ENCODE measurements around the gene KCTD12. TPM values are rescaled to one million over a fixed set of nuclear protein-coding genes. Genes with fewer than 3 reads are reported as not detected.
"Not testable (repeated sequence)": the region's sequence is repeated elsewhere in the genome, so short reads cannot be mapped to it uniquely, and the experiment has no call there.

KCTD12 gene
- total RNA-seq: 1 to 10 TPM; 6.1 to 6.7 TPM

- POLR2A ChIA-PET: interaction anchor here (1.0 to 1.5 kb wide), 3 partner anchors 11 to 141 kb away, joined by 3 to 5 read pairs (median 5); partner anchors contain the start of gene FBXL3
- no peaks in the 10 kb centered on the region for H3K9me3 Mint-ChIP-seq
- intact Hi-C loops (cut with micrococcal nuclease): loop anchor here (1.0 to 5.0 kb wide), 4 partner anchors 106 to 1009 kb away; partner anchors contain the start of genes CLN5, FBXL3 and SLAIN1
- peaks cover 30% of the 10 kb centered on the region for H3K4me1 Mint-ChIP-seq (ENCODE audit: low read depth)
- H3K27me3 Mint-ChIP-seq: peaks cover 12% of the 10 kb centered on the region
- no peaks in the 10 kb centered on the region for H3K36me3 Mint-ChIP-seq
- peak within 1 kb of the TSS; percentile 84 for H3K4me3 Mint-ChIP-seq
- peak; percentile 77 for DNase-seq
- CTCF ChIA-PET: interaction anchor here (1.0 to 3.4 kb wide), 9 partner anchors 9 to 1201 kb away, joined by 3 to 24 read pairs (median 6); no protein-coding TSS in a partner anchor
- peak within 1 kb of the TSS; percentile 50 for H3K27ac Mint-ChIP-seq
These were observed at the start of gene KCTD12 for GRCh38 chr13:76886292-76887075. KCTD12 (minus strand) TSS chr13:76886405; CDS start chr13:76886148, 257 bp downstream.

- intact Hi-C loops (cut with micrococcal nuclease): no loop called here
- Mint-ChIP-seq H3K27me3 (peaks cover 2% of the 10 kb centered on the region), H3K9me3 (peaks cover 11% of the 10 kb centered on the region), H3K36me3 (no peaks in the 10 kb centered on the region), H3K4me3 (no peak overlapping the region), H3K27ac (no peak overlapping the region), H3K4me1 (ENCODE audit: low read depth) (no peaks in the 10 kb centered on the region)
- DNase-seq: no peak
- CTCF ChIA-PET: no interaction called here
- POLR2A ChIA-PET: no interaction called here
These were observed 48.5 kb upstream of the KCTD12 start for GRCh38 chr13:76934671-76935070.

DNA sequence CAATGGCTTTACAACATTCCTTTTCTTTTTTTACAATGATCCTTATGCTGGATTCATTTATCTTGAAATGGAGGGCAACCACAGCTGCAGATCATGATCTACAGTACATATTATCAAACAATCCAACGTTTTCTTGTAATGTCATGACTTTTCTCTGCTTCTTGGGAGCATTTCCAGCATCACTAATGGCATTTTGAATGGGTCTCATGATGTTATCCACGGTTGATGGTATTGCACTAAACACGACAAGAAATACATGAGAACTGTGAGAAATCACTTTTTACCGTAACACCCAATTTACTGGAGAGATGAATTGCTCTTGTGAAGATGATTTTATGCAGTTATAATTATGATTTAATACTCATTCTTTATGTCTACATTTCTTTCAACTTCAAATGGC lies 45.9 kb upstream of the KCTD12 start:
- Mint-ChIP-seq H3K36me3 (no peaks in the 10 kb centered on the region), H3K4me1 (ENCODE audit: low read depth) (no peaks in the 10 kb centered on the region), H3K27me3 (peaks cover 2% of the 10 kb centered on the region), H3K4me3 (no peak overlapping the region), H3K27ac (no peak overlapping the region), H3K9me3 (peaks cover 11% of the 10 kb centered on the region)
- intact Hi-C loops (cut with micrococcal nuclease): no loop called here
- ChIA-PET CTCF (no interaction called here), POLR2A (no interaction called here)
- DNase-seq: no peak

DNA sequence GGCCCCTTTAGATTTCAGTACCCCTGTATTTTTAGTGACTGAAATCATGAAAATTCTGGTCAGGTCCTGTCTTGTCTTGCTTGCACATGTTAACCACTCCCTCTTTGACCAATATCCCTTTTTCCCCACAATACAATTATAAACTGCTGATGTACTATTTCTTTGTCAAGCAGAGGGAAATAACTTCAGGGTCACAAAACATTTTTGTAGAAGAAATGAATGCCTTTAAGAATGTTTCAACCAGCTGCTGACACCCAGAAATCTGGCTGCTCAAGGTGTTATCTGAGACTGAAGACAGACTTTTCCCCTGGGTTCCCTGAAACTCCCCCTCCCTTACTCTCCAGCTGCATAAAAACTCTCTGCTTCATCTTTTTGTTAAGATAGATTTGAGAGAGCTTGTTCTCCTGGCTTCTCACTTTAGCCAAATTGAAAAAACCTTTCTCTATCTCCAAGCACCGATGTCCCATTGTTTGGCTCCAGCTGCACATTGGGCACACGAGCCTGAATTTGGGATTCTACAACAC lies 43.7 kb upstream of the KCTD12 start:
- Mint-ChIP-seq H3K4me3 (no peak overlapping the region), H3K9me3 (peaks cover 11% of the 10 kb centered on the region), H3K36me3 (no peaks in the 10 kb centered on the region), H3K27me3 (peaks cover 2% of the 10 kb centered on the region), H3K4me1 (ENCODE audit: low read depth) (no peaks in the 10 kb centered on the region), H3K27ac (no peak overlapping the region)
- intact Hi-C loops (cut with micrococcal nuclease): no loop called here
- POLR2A ChIA-PET: no interaction called here
- CTCF ChIA-PET: no interaction called here
- no peak for DNase-seq

- no peaks in the 10 kb centered on the region for H3K36me3 Mint-ChIP-seq
- H3K27me3 Mint-ChIP-seq: peaks cover 2% of the 10 kb centered on the region
- H3K27ac Mint-ChIP-seq: no peak overlapping the region
- H3K9me3 Mint-ChIP-seq: peaks cover 11% of the 10 kb centered on the region
- DNase-seq: no peak
- H3K4me1 Mint-ChIP-seq (ENCODE audit: low read depth): no peaks in the 10 kb centered on the region
- intact Hi-C loops (cut with micrococcal nuclease): no loop called here
- H3K4me3 Mint-ChIP-seq: no peak overlapping the region
- ChIA-PET POLR2A (no interaction called here), CTCF (interaction anchor here (0.8 kb wide), 1 partner anchor 44 kb away, joined by 3 read pairs; no protein-coding TSS in a partner anchor)
These were observed 43.1 kb upstream of the KCTD12 start for GRCh38 chr13:76929320-76929719.

DNA sequence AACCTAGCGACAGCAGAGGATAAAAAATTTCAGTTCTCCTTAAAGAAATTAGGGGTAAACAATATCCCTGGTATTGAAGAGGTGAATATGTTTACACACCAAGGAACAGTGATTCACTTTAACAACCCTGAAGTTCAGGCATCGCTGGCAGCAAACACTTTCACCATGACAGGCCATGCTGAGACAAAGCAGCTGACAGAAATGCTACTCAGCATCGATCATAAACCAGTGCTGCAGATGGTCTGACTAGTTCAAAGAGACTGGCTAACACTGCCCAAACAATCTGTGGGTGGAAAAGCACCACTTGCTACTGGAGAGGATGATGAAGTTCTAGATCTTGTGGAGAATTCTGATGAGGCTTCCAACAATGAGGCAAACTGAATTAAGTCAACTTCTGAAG lies 42.3 kb upstream of the KCTD12 start:
- intact Hi-C loops (cut with micrococcal nuclease): no loop called here
- peaks cover 2% of the 10 kb centered on the region for H3K27me3 Mint-ChIP-seq
- H3K36me3 Mint-ChIP-seq: no peaks in the 10 kb centered on the region
- no peaks in the 10 kb centered on the region for H3K4me1 Mint-ChIP-seq (ENCODE audit: low read depth)
- POLR2A ChIA-PET: no interaction called here
- CTCF ChIA-PET: interaction anchor here (0.8 kb wide), 1 partner anchor 44 kb away, joined by 3 read pairs; no protein-coding TSS in a partner anchor
- no peak for DNase-seq
- H3K27ac Mint-ChIP-seq: no peak overlapping the region
- H3K9me3 Mint-ChIP-seq: peaks cover 11% of the 10 kb centered on the region
- H3K4me3 Mint-ChIP-seq: no peak overlapping the region

GRCh38 chr13:76927955-76928354 lies 41.8 kb upstream of the KCTD12 start:
- CTCF ChIA-PET: no interaction called here

GRCh38 chr13:76925115-76925514 lies 38.9 kb upstream of the KCTD12 start:
- H3K27me3 Mint-ChIP-seq: peaks cover 4% of the 10 kb centered on the region
- peaks cover 4% of the 10 kb centered on the region for H3K9me3 Mint-ChIP-seq
- POLR2A ChIA-PET: no interaction called here
- no peak overlapping the region for H3K27ac Mint-ChIP-seq
- CTCF ChIA-PET: no interaction called here
- no peak for DNase-seq
- intact Hi-C loops (cut with micrococcal nuclease): no loop called here
- H3K4me3 Mint-ChIP-seq: no peak overlapping the region
- no peaks in the 10 kb centered on the region for H3K4me1 Mint-ChIP-seq (ENCODE audit: low read depth)
- no peaks in the 10 kb centered on the region for H3K36me3 Mint-ChIP-seq

More at GRCh38 chr13:76927955-76928354, 41.8 kb upstream of the KCTD12 start:
- H3K4me3 Mint-ChIP-seq: no peak overlapping the region
- DNase-seq: no peak
- no peaks in the 10 kb centered on the region for H3K36me3 Mint-ChIP-seq
- no peaks in the 10 kb centered on the region for H3K4me1 Mint-ChIP-seq (ENCODE audit: low read depth)
- no peak overlapping the region for H3K27ac Mint-ChIP-seq
- POLR2A ChIA-PET: interaction anchor here (0.5 kb wide), 1 partner anchor 135 kb away, joined by 3 read pairs; no protein-coding TSS in a partner anchor
- H3K27me3 Mint-ChIP-seq: peaks cover 2% of the 10 kb centered on the region
- intact Hi-C loops (cut with micrococcal nuclease): no loop called here
- H3K9me3 Mint-ChIP-seq: peaks cover 11% of the 10 kb centered on the region

- Mint-ChIP-seq H3K27me3 (peaks cover 5% of the 10 kb centered on the region), H3K4me1 (ENCODE audit: low read depth) (no peaks in the 10 kb centered on the region), H3K27ac (no peak overlapping the region), H3K36me3 (no peaks in the 10 kb centered on the region), H3K4me3 (no peak overlapping the region), H3K9me3 (peaks cover 4% of the 10 kb centered on the region)
- intact Hi-C loops (cut with micrococcal nuclease): no loop called here
- no peak for DNase-seq
- POLR2A ChIA-PET: no interaction called here
- CTCF ChIA-PET: interaction anchor here (0.7 kb wide), 1 partner anchor 58 kb away, joined by 3 read pairs; no protein-coding TSS in a partner anchor
These were observed 35.3 kb upstream of the KCTD12 start for GRCh38 chr13:76921516-76921915.

GRCh38 chr13:76917755-76918481 lies 31.7 kb upstream of the KCTD12 start:
- H3K9me3 Mint-ChIP-seq; intact Hi-C loops (cut with micrococcal nuclease); CTCF ChIA-PET; H3K36me3 Mint-ChIP-seq; H3K4me1 Mint-ChIP-seq (ENCODE audit: low read depth); H3K27ac Mint-ChIP-seq; DNase-seq; POLR2A ChIA-PET; H3K4me3 Mint-ChIP-seq: not testable (repeated sequence)
- H3K27me3 Mint-ChIP-seq: peaks cover 12% of the 10 kb centered on the region

DNA sequence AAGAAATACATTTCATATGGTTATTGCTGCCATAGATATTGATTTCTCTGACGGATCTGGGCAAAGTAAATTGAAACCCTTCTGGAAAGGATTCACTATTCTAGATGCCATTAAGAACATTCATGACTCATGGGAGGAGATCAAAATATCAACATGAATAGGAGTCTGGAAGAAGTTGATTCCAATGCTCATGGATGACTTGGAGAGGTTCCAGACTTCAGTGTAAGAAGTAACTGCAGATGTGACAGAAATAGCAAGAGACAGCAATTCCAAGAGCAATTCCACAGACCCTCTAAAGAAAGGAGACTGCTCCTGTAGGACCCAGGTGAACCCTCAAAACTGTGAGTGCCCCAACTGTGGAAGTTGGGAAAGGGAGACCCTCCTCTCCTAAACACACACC lies 30.9 kb upstream of the KCTD12 start:
- intact Hi-C loops (cut with micrococcal nuclease): no loop called here
- Mint-ChIP-seq H3K4me1 (ENCODE audit: low read depth) (no peaks in the 10 kb centered on the region), H3K27me3 (peaks cover 12% of the 10 kb centered on the region), H3K9me3 (peaks cover 4% of the 10 kb centered on the region), H3K36me3 (no peaks in the 10 kb centered on the region), H3K4me3 (no peak overlapping the region), H3K27ac (no peak overlapping the region)
- ChIA-PET POLR2A (no interaction called here), CTCF (no interaction called here)
- DNase-seq: no peak

DNA sequence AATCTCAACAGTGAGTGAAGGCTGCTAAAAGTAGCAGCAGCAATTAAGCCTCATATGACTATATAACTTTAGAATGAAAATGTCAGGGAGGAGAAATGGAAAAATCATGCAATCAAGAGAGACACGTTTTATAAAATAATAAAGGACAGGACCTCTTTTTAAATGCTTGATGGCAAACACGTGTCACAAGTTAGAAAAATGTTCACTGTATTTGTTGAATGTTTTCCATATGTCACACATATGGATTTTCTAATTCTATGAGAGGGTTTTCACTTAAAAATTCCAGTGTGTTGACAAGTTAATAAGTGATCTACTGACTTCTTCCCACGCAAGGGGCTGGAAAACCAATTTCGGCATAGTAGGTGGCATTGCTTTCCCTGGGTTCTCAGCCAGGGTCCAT lies 27.7 kb upstream of the KCTD12 start:
- POLR2A ChIA-PET: no interaction called here
- H3K36me3 Mint-ChIP-seq: no peaks in the 10 kb centered on the region
- intact Hi-C loops (cut with micrococcal nuclease): no loop called here
- no peak for DNase-seq
- no peaks in the 10 kb centered on the region for H3K4me1 Mint-ChIP-seq (ENCODE audit: low read depth)
- H3K4me3 Mint-ChIP-seq: no peak overlapping the region
- CTCF ChIA-PET: interaction anchor here (1.1 kb wide), 1 partner anchor 10 kb away, joined by 6 read pairs; no protein-coding TSS in a partner anchor
- no peaks in the 10 kb centered on the region for H3K9me3 Mint-ChIP-seq
- peaks cover 7% of the 10 kb centered on the region for H3K27me3 Mint-ChIP-seq
- no peak overlapping the region for H3K27ac Mint-ChIP-seq
